WTC11 (cell line): ENCODE measurements around the gene ELOVL5.

Source experiments
- CREM ChIP-seq: sonication (generic); formaldehyde crosslinking; IDR thresholded peaks from 2 replicates; pipeline ENCODE4 v1.8.1; 2022; ENCODE audit warnings: mild to moderate bottlenecking, missing genetic modification reagents, moderate library complexity
- CTCF ChIP-seq: fragments of 200-600 bp; IDR thresholded peaks from 2 replicates; pipeline ENCODE4 v1.8.0; 2022; ENCODE audit warnings: antibody characterized with exemption
- ESRRA ChIP-seq: sonication (generic); formaldehyde crosslinking; IDR thresholded peaks from 2 replicates; pipeline ENCODE4 v1.8.1; 2022; ENCODE audit warnings: mild to moderate bottlenecking, missing genetic modification reagents, borderline replicate concordance
- IRF1 ChIP-seq: sonication (generic); formaldehyde crosslinking; IDR thresholded peaks from 2 replicates; pipeline ENCODE4 v1.8.0; 2023; ENCODE audit warnings: missing genetic modification reagents
- NFE2L1 ChIP-seq: sonication (generic); formaldehyde crosslinking; IDR thresholded peaks from 2 replicates; pipeline ENCODE4 v1.8.1; 2023; ENCODE audit warnings: missing genetic modification reagents
- SP1 ChIP-seq: sonication (generic); formaldehyde crosslinking; conservative IDR thresholded peaks from 2 replicates; pipeline ENCODE4 v1.8.1; 2022; ENCODE audit warnings: missing genetic modification reagents
- USF2 ChIP-seq: sonication (generic); formaldehyde crosslinking; IDR thresholded peaks from 2 replicates; pipeline ENCODE4 v1.8.1; 2023; ENCODE audit warnings: mild to moderate bottlenecking, missing genetic modification reagents, moderate library complexity

- TF ChIP-seq USF2 (CRISPR knock-in tag): no peak
- TF ChIP-seq CTCF: no peak
- TF ChIP-seq CREM (CRISPR knock-in tag): no peak
- no peak for TF ChIP-seq IRF1 (CRISPR knock-in tag)
- no peak for TF ChIP-seq NFE2L1 (CRISPR knock-in tag)
- TF ChIP-seq ESRRA: no peak
- no peak for TF ChIP-seq SP1 (CRISPR knock-in tag)
Observed at GRCh38 chr6:53250176-53251032, 98.3 kb downstream of the ELOVL5 start.
